ENCODE data around the gene TMC6.

- TF ChIP-seq POLR2AphosphoS5 (IDR thresholded peaks at IDR 0.05; ENCODE audit: low read depth) (no peak), CTCF (conservative IDR thresholded peaks at IDR 0.05; ENCODE audit: low read depth in 2 of 2) (no peak), JUNB (IDR thresholded peaks at IDR 0.05; ENCODE audit: unreplicated experiment) (no peak), EZH2 (IDR thresholded peaks at IDR 0.05; ENCODE audit: low read depth, unreplicated experiment) (no peak), REST (IDR thresholded peaks at IDR 0.05; ENCODE audit: unreplicated experiment) (no peak), EZH2phosphoT487 (IDR thresholded peaks at IDR 0.05; ENCODE audit: unreplicated experiment) (no peak), ETS1 (IDR thresholded peaks at IDR 0.05) (no peak), NANOG (IDR thresholded peaks at IDR 0.05; ENCODE audit: borderline replicate concordance) (no peak)
These were observed 12.1 kb downstream of the TMC6 start for GRCh38 chr17:78116411-78116810.
